Pulmonary artery endothelial cell (primary cell): ENCODE results near the gene WT1. TPM values are rescaled to one million over a fixed set of nuclear protein-coding genes. Genes with fewer than 3 reads are reported as not detected.

Experiments
- DNase-seq: peaks from one replicate; pipeline ENCODE4 v3.0.0-alpha.2; 2011; ENCODE audit warnings: low read depth, low spot score
- total RNA-seq: library from RNA; depleted of rRNA; stranded (reverse); fragments of >200 nt; gene quantifications from 2 replicates; pipeline ENCODE4 v1.2.3, GENCODE V29; 2014

WT1 gene
- total RNA-seq, 1 donor from 2014 or later, result under 0.01 TPM

DNA sequence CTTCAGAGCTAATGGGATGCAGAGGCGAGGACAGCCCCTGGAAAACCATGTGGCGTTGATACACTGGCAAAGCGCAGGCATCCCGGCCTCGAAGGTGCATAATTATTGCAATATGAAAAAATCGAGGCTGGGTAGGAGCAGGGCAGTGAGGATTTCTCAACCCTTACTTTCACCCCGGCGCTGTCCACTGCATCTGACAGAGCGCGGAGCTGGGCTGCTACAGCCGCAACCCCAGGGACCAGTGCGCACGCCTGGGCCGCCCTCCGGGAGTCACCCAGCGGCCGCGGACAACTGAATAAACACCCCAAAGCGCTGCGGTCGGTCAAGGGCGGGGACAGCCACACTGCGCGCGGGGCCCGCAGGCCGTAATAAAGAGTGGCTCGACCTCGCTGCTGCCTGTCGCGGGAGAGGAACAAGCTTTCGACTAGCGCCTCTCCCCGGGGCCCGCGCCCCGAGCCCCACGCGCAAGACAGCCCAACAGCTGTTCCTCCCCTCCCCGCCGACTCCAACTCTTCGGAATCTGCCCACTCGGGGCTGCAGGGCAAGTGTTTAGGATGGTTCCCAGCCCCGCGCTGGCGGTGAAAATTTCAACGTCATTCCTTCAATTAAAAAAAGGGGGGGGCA is 3.6 kb upstream of the WT1 start:
- DNase-seq, result no peak

DNA sequence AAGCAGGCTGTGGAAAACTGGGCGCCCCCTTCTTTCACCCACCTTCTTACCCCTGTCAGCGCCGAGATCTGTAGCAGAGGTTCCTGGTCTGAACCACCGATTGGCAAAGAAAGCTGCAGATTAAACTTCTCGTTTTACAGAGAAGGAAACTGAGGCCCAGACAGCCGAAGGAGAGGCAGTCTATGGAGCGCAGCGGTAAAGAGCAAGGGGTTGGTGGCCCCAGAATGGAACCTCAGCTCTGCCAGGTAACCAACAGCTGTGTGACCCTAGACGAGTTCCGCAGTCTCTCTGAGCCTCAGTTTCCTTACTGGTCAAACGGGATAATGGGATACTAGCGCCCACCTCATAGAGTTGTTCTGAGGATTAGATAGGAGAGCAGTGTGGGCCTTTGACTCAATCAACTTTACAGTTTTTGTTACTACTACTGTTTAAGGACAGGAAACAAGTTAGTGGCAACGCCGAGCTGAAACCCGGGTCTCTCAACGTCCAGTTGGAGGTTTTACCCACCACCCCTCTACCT is 3.1 kb upstream of the WT1 start:
- no peak for DNase-seq

DNA sequence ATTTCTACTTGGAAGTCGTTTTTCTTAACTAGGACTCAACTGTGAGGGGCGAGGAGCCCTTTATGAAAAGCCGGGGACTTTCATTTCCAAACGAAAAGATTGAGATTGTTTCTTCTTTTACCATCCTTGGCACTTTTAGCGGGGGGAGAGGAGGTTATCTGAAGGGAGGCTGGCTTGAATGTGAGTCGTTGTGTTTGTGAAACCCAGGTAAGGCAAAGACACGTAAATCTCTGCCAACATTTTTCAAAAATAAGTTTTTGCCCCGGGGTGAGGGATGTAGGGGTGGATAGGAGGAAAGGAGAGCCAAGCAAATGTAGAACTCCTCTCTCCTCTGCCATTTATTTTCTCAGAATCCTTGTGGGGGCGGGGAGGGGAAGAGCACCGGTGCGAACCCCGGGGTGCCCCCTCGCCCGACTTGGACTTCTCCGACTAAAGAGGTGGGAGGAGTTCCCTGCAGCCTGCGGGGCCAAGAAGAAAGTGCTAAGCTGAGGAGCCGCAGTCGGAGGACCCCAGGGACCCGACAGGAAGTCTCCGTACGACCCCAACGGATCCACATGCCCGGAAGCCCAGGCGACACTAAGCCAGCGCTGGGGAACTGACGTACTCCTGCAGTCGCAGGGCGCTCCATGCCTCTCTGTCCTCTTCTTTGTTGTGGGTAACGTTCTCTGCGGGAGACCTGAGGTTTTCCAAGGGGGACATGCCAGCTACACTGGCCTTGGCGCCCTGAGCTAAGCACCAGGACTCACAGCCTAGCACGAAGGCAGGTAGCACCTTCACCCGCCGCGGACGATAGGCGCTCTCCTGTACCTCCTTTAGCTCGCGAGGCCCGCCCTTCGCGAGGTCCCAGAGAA is 2.4 kb upstream of the WT1 start:
- no peak for DNase-seq

DNA sequence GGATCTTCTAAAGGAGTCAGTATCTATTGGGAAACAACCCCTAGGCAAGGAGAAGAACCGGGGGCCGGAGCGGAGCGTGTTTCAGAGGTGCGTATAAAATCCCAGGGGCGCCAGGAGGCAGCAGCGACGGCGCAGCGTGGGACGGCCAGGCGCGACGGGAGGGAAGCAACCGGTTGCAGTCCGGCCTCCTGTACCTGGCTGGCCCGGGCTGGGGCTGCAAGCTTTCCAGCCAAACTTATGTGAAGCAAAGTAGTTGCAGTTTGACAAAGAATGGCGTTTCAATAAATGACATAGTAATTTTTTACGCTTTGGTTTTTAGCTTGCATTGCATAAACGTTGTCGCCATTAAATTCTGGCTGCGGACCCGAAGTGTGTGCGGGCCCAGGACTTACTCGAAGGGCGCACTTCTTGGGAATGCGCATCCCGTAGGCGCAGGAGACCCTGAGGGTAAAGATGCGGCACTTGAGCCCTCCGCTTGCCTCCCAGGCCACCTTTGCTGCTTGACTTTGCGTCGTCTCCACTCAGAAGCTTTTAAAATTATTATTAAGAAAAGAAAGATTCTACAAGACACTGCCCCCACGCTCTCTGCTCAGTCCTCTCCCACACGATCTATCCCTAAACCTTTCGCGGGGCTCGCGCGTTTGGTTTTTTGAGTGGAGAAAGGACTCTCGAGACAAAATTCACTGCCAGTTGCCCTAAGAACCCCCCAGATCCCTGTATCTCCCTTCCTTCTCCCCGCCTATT is 1.6 kb upstream of the WT1 start:
- no peak for DNase-seq

DNA sequence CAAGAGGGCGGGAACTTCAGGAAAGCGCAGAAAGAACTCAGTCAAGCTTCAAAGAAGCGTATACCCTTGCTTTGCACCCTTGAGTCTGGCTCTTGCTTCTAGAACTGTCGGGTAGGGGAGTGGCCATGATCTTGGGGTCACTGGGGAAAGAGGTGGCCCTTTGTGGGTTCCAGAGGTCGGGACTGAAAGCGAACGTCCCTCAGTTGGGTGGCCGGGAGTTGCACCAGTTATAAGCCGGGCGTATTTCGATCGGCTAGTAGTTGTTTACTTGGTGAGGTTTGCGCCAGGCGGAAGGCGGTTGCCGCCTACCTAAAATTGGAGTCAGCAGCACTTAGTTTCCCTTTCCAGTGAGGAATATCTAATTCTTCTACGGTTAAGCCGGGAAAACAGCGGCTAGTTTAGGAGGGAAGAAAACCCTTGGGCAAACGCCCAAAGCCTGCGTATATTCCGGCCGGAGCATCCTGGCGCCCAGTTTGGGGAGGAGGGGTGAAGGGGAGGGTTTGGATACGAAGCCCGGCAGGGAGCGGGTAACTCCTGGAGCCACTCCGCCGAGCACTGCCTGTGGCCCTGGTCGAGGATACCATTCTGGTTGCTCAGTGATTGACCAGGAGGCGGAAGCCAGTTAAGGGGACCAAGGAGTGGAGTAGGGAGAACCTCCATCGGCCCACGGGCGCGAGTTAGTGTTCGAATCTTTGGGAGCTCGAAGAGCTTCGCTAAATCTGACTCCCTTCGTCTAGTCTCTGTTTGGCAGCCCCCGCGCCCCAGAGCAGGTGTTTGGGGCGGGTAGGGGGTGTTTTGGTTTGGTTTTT is 807 bp upstream of the WT1 start:
- no peak for DNase-seq

DNA sequence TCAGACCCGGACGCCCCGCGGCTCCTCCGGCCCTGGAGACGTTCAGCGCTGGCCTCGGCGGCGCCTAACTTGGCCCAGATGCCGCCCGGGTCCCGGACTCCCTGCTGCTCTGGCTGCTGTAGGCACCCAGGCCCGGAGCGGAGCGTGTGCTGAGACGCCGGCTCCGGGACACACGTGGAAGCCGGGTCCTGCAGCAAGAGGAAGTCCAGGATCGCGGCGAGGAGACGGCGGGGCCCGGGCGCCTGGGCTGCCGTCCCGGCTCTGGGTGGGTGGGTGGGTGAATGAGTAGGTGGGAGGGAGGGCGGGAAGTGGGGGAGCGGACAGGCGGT is 223 bp downstream of the WT1 start:
- no peak for DNase-seq

DNA sequence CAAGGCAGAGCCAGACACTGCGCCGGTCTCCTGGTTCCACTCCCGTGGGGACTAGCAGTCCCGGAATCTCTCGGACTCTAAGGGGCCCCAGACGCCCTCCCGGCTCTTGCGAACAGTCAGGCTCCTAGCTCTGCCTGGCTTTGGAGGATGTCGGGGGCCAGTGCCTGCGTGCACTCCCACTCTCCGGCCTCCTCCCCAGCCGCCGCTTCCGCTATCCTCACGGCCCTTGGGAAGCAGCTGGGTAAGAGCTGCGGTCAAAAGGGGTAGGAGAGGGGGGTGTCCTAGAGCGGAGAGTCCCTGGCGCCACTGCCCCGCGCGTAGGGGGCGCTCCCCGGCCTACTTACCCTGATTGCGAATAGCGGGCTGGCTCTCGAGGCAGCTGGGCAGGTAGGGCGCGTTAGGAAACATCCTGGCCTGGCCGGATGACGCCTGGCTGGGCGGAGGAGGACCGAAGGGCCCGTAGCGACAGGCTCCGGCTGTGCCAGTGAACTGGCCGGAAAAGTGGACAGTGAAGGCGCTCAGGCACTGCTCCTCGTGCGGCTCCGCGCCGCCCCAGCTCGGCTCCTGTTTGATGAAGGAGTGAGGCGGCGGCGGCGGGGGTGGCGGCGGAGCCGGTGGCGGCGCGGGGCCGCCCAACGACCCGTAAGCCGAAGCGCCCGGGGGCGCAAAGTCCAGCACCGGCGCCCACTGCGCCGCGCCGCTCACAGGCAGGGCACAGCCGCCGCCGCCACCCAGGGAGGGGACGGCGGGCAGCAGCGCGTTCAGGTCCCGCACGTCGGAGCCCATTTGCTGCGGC is 785 bp downstream of the WT1 start:
- no peak for DNase-seq

DNA sequence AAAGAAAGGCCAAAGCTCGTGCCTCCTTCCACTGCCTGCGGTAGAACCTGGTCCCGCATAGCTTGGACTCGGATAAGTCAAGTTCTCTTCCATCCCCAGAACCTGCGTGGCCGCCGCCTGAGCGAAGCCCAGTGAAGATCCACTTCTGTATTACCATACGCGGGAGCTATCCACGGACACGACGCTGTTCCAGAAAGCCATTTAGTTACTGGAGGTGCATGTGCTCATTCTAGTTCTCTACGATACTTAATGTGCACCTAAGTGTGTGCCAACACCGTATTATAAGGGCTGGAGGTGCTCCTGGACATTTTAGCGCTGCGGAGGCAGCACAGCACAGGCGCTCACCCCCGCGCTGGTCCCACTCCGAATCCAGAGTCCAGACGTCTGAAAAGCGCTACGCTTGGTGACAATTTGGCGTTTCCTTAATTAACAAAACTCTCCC is 1.4 kb downstream of the WT1 start:
- no peak for DNase-seq

DNA sequence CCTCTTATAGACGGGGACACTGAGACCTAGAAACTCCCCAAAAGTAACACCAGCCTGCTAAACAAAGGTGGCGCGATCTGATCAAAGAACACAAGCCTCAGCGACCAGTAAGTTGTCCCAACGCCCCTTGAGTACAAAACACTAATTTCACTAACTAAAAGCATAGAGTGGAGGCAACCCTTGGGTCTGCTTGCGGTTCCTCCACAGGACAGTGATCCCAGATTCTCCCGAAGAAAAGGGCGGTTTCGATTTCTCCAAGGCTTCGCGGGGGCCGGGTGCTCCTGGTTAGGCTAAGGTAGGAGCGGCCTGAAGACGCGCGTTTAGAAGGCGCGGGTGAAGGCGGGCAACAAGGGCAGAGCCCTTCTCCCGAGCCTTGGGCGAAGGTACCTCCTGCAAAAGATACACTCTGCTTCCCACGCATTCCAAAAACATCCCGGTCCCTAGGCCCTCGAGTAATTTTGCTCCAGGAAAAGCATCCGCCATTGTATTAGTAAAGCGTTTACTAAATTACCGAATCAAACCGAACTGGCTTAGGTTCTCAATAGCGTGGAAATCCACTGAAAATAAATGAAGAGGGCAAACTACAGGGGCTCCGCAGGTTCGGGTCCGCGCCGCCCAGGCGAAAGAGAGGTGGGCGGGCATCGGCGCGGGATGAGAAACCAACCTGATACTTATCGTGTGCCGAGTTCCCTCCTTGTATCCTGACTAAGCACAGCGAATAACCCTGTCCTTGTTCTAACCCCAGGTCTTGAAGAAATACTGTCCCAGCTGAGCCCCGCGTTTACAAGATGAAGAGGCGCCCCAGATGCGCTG is 2.0 kb downstream of the WT1 start:
- DNase-seq, result no peak

DNA sequence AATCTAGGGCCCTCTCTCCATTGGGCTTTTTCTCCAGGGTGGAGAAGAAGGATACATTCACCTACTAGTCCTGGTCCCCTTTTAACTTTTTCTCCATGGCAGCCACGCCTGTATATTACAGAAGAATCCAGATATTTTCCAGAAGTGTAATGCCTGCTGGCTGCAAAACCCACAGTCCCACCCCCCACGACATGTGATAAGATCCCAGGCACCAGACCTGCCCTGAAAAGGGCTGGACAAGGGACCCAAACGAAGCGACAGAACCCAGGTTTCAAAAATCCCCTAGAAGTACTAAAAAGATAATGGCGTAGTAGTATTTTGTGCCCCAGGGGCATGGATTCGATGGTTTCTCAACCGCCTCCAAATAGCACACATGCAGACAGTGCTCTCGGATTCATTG is 2.8 kb downstream of the WT1 start:
- DNase-seq, result no peak

DNA sequence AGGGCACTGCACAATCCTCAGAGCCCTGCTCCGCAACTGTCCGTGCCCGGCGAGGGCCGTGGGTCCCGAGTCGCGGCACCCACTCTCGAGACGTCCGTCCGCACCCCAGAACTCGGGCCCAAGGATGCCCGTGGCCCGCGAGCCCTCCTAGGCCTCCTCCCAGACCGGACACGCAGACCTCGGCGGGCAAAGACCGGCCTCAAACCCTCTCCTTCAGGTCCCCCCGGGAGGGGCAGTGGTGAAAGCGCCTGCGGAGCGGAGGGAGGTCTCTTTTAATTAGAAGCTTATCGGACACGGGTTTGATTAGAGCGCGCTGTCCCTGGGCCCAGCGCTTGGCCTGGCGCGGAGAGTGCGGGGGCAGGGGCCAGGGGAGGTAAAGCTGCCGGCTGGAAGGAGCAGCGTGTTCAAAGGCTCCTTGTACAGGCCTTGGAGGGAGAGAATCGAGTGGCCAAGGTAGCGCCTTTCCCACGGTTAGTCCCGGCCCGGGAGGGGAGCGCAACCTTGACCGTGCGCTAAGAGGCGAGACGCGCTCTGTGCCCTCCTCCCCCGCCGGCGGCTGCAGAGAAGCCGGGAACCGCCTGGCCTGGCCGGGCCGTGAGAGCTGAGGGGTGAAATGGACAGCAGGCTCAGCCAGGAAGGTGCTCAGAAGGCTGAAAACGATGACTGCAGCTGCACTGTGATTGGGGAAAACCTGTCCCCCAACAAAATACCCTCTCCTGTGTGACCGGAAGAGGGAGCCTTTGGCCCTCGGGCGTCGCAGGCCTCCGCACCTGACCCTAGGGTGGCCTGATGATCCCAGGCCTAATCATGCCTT is 4.6 kb downstream of the WT1 start:
- DNase-seq, result no peak

DNA sequence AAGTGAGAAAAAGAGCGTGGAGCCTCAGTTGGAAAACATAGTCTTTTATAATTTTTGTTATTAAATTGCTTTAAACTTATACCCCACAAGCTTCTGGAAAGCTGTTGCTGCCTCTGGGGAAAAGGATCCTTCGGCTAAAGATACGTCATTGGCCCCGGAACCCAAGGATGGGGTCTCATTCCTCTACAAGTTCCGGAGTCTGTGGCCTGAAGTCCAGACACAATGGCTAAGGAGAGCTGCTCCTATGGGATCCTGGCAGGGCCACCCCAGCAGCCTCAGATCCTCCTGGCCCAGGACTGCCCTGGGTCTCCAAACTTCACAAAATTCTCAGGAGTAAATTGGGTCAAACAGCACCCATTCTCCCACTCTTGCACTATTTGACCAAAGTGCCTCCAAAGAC is 5.9 kb downstream of the WT1 start:
- DNase-seq, result no peak

DNA sequence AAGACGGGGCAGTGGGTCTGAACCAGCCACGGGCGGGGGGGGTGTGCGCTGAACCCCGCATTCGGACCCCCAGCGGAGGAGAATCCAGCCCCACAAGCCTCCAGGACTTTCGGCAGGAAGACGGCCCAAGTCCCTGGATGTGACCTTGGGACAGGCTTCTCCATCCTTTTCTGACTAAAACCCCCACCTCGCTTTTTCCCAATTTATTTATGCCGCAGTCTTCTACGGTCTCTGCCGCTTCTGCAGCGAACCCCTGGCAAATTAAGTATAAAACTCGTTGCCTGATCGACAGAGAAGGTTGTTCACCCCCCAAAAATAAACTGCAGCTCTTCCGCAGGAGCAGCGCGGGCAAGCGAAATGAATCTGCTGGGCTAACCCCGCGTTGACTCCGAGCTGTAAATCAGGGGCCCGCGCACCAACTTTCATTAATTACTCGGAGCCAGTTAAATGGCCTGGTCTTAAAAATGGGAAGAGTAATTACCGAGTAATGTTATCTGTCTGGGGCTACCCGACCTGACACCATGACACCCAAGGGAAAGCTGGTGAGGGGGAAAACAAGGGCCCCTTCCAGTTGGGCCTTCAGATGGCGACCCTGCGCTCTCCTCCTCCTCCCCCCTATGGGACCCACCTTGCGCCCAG is 6.6 kb downstream of the WT1 start:
- DNase-seq, result no peak

DNA sequence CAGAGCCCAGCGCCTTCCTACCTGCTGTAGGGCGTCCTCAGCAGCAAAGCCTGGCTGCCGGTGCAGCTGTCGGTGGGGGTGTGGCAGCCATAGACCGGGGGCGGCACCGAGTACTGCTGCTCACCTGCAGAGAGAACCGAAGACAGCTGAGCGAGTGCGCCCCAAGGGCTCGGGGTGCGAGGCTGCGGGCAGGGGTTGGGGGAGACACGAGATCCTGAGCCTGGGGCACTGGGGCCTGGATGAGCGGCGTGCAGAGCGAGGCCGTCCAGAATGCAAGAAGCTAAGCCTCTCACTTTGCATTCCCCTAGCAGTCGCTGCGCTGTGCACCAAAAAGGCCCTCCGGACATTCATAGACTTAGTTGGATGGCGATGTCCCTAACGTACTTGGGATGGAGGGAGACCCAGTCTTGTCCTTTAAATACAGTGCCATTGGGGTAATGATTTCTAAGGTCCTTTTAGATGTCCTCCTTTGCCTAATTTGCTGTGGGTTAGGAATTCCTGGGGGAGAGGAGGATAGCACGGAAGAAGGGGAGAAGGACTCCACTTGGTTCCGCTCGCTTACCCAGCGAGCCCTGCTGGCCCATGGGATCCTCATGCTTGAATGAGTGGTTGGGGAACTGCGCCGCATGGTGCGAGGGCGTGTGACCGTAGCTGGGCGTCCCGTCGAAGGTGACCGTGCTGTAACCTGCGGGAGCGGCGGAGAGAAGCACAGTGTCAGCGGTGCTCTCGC is 7.2 kb downstream of the WT1 start:
- no peak for DNase-seq

DNA sequence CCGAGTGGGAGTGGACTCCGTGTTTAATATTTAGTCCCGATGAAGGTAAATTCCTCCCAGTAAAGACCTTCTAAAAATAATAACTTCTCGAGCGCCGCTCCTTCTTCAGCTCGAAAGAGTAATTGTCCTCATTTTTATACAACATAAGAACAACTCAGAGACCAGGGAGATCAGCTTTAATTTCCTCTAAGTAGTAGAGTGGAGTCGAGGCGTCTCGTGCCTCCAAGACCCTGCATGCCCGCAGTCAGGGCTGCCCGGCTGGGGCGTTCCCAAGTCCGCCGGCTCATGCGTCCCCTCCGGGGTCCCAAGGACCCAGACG is 7.8 kb downstream of the WT1 start:
- DNase-seq, result no peak

DNA sequence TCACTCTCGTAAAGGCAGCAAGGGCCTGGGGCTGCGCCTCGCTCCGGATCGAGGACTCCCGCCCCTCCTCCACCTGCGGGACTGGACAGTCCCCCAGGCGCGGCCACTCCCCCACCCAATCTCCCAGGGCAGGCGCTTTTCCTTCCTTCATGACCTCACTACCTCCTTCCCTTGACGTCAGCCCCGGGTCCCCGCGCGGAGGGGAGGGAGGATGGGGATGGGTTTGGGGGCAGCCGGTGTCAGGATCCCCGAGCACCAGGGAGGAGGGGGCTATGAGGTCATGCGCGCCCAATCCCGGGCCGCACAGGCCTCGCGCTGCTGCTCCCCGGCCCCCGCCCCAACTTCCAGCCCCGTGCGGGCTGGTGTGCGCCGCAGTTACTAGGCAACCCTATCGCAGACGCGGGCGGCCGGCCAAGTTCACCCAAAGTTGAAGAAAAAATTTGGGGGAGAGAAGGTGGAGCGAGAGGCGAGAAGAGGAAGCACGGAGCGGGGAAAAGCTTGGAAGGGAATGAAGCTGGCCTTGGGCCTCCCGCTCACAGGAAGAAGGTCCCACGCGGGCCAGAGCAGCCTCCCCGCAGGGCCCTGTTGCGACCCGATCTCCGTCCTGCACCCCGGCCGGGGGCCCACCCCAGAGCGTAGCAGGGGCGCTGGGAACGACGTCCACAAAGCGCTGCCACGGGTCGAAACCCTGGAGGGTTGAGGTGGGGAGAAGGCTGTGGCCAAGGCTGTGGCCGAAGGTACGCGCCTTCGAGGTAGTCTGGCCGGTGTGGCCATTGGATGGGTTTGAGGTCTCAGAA is 8.3 kb downstream of the WT1 start:
- no peak for DNase-seq

DNA sequence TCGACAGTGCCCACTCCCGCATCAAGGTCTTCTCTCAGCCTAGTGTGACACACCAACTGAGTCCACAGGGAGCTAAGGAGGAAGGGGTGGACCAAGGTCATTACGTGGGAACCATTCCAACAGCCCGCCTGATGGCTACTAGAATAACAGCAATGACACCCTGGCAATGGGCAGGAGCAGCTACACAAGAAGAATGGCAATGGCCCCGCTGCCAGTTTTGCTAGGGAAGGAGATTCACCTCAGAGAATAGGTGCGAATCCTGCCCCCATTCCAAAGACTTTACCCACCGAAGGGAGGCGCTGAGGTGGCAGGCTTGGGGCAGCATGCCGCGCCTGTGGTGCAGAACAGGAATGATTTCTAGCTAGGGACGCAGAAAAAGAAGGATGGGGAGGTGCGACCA is 9.1 kb downstream of the WT1 start:
- no peak for DNase-seq
